NCI-H2107 treated with DMSO at 0.1 percent for 48 hours (cell line): ENCODE data around the gene PTPRD.

Experiments
- DNase-seq: peaks from one replicate; lab custom pipeline; 2025; ENCODE audit not compliant: unreplicated experiment; lab: John Stamatoyannopoulos, UW

PTPRD gene

DNA sequence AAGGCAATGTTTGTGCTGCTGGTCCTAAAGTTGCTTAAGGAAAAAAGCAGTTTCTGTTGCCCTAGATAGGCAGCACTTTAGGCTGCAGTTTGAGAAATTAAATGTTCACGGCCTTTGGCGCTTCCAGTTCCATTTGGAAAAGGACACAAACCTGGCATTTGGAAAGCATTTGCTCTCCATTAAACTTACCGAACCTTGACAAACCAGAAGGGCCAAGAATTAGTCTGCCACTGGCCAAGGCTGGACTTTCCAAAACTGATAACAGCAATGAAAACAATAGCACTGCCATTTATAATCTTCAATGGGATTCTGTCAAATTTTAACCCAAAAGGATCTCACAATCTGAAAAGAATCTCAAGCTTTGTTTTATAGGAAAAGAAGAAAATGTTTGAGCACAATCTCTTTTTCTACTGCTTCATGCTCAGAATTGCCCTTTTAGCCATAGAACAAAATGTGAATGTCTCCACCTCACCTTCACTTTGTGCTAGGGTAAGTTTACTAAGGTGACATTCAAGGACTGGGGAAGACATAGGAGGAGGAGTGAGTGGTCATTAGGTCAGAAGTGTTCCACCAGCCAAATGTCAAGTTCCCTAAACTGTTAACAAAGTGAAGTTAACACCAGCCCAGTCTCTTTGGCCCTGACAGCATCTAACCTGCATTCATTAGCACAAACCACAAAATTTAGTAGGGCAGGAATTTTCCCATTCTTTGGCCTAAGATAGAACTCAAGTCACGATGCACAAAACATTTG is 2229.8 kb downstream of the PTPRD start:
- DNase-seq, result no peak

DNA sequence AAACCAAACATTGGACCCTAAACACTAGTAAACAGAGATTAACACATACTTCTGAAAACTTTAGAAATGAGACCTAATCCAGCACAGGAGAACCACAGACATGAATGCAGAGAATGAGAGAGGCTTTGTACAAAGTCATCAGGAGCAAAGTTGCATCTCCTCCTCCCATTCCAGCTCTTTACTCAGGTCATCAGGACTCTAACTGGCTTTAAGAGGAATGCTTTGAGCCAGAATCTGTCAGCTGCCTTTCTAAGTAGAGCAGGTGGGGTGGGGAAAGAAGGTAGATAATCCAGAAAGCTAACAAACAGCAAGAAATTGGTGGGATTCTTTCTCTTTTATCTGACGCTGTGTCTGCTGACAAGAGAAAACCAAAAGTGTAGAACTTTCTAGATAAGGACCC is 2230.5 kb downstream of the PTPRD start:
- DNase-seq, result no peak

DNA sequence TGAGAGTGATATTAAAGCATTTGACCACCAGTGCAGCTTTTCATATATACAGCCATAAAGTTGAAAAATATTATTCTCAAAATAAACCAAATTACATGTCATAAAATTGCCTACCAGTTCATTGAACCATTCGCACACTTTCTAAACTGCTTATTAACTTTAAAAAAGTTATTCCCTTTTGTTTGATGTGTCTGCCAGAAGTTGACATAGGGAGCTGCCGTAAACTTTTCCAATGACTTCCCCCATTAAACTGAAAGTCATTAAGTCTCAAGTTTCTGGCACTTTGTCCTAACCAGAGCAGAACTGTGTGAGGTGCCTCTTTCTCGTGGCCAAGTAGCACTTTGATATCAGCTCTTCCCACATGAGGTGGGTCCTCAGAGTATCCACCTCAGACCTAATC is 2231.2 kb downstream of the PTPRD start:
- no peak for DNase-seq

DNA sequence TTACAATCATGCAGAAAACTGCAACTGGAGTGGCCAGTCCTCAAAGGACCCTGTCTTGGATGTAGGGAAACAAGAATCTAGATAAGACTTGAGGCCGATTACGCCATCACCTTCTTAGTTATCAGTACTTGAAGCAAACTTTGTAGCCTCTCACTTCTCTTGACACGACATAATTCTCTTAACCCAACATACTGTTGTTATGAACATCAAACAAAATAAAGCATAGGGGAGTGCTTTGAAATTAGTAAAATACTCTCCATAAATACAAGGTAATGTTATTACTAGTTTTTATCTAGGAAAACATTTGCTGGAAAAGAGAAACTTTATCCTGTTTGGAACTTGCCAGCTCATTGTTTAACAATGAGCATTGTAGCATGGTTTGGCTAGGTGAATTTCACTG is 2238.3 kb downstream of the PTPRD start:
- no peak for DNase-seq

DNA sequence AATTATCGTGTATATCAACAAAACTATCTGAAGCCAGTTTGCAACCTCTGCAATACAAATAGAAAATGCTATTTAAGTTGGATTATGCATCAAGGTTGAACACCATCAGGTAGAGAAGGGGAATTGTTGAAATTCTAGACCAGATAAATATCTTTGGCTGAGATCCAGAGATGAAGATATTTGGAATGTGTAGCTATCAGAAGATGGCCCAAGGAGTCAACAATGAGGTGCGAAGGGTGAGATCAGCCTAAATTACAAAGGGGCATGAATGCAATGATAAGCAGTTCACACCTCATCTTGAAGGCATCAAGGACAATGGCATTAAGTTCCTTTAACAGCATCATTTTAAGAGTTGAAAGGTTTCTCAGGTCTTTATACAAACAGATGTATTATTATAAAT is 2241.1 kb downstream of the PTPRD start:
- DNase-seq, result no peak

DNA sequence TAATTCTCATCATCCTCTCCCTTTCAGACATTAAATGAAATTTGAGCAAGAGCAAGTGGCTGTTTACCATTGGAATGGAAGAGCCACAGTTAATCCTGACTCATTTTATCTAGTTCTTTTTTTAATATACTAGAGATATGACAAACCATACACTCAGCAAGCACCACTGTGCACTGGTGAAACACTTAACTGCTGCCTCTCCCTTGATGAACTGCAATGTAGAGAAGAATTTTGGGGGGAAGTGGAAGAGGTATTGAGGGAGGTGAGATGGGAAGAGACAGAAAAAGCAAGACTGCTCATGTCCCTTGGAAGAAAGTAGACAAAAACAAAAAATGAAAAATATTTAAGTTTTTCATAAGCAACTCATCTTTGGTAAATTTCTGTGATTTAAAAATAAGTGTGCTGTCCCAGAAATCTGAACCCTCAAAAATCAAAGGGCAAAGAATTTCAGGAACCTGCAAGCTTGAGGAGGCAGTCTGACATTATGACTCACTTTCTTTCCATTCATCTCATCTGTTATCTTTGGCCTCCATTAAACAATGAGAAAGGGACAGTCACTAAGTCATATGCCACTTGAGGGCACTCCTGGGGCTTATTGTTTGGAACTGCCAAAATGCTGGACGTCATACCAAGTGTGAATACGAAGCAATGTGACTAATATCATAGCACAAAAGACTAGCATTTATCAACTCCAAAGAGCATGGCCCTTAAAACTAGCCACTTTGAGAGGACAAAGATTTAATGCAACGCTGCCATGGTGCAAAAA is 2246.5 kb downstream of the PTPRD start:
- DNase-seq, result no peak

DNA sequence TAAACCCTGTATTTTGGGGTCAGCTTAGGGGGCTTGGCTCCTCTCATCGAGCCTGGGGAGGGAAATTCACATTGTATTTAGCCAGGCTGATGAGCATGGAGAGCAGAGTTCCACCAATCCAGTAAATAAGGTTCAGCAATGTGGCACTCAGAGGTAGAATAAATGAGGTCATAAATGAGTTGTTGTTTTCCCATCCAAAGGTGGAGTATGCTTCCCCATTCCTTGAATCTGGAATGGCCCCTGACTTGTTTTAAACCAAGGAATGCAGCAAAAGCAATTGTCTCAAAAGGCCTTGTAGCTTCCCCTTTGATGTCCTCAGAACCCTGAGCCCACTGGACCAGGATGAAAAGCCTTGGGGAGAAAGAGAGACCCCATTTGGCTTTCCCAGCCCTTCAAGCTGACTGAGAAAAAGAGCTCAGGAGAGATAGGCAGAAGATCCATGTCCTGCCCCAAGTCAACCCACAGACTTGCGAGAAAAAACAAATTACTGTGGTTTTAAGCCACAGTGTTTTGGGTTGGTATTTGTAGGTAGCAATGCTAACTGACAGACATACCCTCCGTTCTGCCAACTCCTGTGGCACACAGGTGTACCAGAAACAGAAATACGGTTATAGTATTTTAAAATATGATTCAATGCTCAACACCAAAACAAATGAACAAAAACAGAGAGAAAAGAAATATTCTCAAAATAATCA is 2247.2 kb downstream of the PTPRD start:
- no peak for DNase-seq

DNA sequence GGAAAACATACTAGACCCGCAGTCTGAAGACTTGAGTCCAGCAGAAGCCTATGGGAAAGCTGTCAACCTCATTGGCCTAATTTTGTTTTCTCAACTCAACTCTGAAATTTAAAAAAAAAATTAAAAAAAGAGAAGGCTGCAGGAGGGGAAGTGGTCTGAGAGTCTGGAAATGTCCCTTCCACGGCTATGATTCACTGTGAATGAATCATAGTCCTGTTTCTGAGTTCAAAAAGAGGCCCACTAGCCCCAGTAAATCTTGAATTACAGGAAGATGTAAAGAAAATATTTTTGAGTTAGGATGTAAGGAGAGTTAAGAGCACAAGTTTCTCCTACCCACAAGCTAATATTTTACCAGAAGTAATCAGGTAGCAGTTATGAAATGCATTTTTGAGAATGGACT is 2247.8 kb downstream of the PTPRD start:
- no peak for DNase-seq

DNA sequence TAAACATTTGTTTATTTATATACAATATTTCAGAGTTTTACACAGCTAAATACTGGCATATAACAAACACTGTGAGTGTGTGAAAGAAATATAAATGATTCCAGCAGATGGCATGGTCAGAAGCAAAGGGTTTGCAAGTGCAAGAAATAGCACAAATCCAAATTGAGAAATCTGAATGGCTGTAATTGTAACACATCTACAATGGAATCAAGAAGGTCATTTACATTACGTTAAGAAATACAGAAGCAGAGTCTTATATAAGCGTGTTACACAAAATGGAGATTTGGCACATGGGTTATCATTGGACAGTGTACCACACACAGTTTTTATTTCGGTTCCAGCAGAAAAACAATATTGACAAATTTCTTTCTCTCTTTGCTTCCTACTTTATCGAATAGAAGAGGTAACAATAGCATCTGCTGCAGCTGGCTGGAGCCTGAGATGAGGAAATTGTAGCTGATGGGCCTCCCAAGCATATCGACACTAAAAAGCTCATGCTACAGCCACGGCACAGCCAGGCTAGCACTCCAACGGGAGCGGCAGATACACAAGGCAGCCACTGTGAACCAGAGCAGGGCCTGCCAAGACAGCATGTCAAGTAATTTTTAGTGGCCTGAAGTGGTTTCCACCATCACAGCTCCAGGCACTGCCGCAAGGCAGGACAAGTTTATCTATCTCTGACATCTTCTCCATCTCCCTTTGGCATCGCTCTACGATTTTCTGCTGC is 2248.6 kb downstream of the PTPRD start:
- DNase-seq, result no peak

DNA sequence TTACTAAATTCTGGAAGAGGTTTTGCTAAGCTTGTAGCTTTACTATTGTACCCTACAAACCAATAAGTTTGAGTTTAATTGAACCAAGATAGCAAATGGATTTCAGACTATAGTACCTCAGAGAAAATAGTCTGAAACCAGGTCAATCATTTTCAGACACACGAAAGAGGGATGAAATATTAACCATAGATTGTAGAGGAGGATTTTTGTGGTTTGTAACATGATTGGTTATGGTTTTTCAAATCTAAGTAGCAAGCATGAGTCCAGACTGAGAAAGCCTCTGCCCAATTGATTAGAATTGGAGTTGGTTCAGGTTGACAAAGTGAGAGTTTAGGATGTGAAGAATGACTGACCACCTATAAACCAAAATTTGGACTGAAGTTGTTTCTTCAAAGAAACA is 2250.6 kb downstream of the PTPRD start:
- no peak for DNase-seq

DNA sequence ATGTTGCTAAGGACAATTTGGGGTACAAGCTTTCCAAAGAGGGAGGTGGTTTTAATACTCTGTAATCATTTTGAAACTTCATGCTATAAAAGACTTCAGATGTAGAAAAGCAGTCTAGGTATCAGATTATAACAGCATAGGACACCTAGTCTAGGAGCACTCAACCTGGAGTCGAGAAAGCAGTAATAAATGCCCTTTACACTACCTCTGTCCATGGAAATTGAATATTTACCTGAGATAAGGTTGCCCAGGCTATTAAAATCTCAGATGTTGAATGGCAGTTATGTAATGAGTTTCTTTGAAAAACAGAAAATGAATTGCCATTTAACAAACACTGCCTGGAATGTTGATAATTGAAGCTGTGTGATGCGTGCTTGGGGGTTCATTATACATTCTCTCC is 2251.4 kb downstream of the PTPRD start:
- DNase-seq, result no peak

DNA sequence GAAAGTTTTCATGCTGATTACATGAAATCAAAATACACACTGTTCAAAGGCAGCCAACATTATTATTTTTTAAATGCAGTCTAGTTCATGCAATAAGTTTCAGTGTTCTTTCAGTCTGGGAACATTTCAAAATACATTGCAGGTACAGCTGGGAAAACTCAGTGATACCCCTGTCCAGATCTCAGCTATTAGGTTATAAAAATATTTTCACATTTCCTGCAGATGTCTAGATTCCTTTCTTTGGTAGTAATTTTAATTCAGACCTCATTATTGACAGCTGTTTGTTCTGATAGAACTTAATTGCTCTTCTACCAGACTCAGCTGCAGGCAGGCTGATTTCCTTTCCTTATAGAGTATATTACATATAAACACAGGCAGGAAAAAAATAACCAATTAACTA is 2256.4 kb downstream of the PTPRD start:
- no peak for DNase-seq

DNA sequence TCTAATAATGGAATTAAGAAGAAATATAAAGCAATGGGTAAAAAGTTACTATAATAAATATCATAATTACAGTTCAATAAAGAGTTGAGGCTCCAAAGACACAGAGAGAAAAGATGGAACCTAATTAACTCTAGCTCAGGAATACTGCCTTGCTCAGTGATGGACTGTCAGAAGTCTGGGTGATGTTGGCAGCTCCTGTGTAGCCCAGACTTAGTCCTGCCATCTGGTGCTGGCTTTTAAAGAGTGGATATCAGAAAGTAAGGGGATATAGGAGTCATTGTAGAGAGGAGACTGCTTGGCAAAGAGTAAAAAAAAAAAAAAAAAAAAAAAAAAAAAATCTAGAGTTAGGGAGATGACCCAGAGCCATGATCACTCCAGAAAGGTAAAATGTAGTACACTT is 2261.4 kb downstream of the PTPRD start:
- no peak for DNase-seq

DNA sequence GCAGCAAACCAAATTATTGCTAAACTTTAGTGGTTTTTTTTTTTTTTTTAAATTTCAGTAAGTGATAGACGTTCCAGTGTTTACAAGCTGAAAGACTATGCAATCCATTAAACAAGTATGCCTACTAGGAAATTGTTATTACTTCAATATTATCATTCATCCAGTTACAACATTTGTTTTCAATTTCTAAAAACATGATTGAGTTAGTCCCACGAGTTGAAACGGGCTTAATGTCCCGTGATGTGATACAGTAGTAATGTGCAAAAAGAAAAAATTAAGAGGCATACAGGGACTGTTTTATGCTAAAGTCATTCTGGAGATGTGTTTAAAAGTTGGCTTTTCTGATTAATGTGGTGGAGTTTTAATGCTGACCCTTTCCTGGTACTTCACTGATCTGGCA is 2262.9 kb downstream of the PTPRD start:
- no peak for DNase-seq

DNA sequence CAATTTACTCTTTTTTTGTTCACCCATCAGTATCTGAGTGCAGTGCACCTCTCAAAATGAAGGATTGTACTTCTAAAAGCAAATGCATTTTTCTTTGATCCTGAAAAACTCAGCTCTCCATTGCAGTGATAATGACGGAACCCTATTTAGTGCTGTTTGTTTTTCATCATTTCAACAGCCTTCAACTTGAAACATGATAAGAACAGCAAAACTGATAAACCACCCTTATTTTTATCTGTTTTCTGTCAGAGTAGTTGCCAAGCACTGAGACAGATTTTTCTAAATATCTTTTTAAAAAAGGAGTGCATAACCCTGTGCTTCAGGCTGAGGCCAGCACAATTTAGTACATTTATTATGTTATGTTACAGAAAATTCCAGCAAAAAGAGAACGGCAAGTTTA is 2263.4 kb downstream of the PTPRD start:
- no peak for DNase-seq

DNA sequence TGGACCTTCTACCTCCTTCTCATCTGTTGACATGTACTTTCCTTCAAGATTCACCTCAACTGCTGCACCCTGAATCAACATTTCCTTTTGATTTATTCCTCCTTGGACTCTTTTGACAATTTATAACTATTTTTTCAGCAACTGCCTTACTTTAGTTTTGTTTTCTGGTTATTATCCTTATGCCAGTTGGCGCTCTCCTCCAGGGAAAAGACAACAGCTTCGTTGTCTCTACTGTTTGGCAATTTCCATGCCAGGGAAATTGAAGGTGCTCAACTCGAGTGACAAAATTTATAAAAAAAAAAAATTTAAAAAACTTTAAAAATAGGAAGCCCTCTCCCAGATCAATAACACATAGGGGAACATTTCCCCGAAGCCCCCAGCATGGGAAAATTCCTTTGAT is 2264.0 kb downstream of the PTPRD start:
- DNase-seq, result no peak

DNA sequence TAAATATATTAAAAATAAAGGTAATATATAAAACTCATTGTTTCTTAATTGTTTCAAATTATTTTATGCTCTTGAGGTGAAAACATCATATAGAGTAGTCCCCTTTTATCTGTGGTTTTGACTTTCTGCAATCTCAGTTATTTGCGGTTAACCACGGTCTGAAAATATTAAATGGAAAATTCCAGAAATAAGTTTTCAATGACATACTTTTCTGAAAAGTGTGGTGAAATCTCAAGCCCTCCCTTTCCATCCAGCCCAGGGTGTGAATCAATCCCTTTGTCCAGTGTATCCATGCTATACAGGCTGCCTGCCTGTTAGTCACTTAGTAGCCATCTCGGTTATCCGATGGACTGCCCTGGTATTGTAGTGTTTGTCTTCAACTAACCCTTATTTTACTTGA is 2266.5 kb downstream of the PTPRD start:
- DNase-seq, result no peak

DNA sequence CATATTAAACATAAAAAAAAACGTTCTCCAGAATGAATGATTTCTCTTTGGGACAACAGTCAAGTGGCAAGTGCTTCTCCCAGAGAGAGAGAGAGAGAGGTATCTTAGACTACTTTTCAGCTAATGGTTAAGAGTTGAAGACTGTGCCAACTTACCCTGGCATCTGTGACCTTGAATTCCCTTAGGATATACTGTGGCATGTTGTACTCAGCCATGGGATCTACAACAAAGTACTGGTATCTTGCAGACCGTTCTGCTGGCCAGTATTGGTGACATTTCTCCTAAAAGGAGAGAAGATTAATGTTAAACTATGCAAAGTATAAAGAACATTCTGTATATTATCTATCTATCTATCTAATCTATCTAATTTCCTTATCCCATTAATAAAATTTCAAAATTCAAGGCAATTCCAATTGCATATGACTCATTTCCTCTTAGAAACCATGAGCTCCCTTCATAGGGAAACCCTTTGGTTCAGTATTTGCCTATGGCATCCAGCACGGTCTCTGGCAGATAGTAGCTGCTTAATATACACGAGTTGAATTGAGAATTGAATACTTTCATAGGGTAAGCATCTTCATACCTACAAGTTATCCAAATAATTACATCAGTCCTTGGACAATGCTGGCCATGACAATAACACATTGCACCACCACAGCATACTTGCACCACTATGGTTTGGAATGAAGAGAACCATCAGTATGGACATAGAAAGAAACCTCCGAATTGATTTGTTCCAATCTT is 2273.9 kb downstream of the PTPRD start:
- no peak for DNase-seq

DNA sequence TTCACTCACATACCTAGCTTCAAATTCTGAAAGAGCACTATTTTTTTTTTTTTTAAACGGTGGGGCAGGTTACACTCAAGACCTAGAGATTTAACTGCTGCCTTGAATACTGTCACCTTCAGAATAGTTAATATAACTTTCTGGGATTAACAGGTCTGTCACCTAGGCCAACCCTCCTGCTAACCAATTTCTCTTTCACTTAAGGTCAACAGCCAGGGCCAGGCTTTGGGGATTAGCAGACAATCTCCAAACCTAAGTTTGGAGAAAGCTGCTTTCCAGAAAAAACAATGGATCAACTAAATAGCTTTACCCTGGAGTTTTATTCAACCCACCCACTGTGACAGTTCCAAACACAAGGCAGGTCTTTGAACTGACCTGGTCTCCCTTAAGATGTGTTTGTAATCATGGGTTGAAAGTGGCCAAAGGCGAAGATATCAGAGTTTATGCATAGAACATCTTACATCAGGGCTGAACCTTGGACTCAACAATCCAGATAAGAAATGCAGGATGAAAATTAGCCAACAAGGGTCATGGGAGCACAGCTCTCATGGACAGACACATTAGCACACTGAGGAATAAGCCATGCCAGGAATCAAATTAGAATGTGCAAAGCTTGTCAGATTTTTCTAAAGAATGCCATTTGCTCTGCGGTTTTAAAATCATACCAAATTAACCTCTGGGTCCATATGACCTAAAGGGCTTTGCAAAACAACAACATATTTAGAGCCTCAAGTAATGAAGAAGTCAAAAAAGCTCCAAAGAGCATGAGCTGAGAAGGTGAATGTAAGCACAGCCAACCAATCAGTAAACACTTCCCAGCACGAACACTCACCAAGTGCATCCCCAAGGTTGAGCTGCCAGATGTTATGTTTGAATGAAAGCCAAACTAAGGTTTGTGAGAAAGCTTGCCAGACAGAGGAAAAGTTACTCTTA is 2274.7 kb downstream of the PTPRD start:
- no peak for DNase-seq

DNA sequence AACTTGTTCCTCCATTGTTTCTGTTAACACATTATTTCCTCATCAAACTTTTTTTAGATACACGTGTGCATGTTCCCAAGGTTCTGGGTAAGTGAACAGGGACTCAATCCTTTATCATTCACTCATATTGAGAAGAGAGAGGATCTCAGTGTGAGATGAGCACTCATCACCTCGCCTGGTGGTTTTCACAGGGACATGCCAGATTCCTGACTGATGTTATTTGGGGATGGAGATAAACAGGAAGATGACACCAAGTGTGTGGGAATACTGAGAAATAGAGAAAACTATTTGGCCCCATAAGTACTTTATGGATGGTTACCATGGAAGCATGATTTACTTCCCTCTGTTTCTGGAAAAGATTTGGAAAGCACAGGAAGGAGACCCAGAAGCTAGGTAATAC is 2279.9 kb downstream of the PTPRD start:
- DNase-seq, result no peak
